ENCODE results near the gene UQCRQ.

- no peak for TF ChIP-seq POLR2AphosphoS5 (IDR thresholded peaks at IDR 0.05; ENCODE audit: low read depth)
- TF ChIP-seq CTCF (conservative IDR thresholded peaks at IDR 0.05; ENCODE audit: low read depth in 2 of 2) = no peak
- TF ChIP-seq REST (IDR thresholded peaks at IDR 0.05; ENCODE audit: unreplicated experiment) = no peak
- TF ChIP-seq EZH2phosphoT487 (IDR thresholded peaks at IDR 0.05; ENCODE audit: unreplicated experiment) = no peak
- TF ChIP-seq EZH2 (IDR thresholded peaks at IDR 0.05; ENCODE audit: low read depth, unreplicated experiment) = no peak
- no peak for TF ChIP-seq ETS1 (IDR thresholded peaks at IDR 0.05)
Measured at GRCh38 chr5:132850066-132850465, 16.4 kb upstream of the UQCRQ start.

Measured in GM23338 (cell line).